ENCODE measurements around the gene FANCD2OS.
"Not testable (repeated sequence)": the region's sequence is repeated elsewhere in the genome, so short reads cannot be mapped to it uniquely, and the experiment has no call there.

The FANCD2OS gene

GRCh38 chr3:10091387-10091786 lies 16.7 kb downstream of the FANCD2OS start:
- not testable (repeated sequence) for DNase-seq (ENCODE audit: low spot score)

DNA sequence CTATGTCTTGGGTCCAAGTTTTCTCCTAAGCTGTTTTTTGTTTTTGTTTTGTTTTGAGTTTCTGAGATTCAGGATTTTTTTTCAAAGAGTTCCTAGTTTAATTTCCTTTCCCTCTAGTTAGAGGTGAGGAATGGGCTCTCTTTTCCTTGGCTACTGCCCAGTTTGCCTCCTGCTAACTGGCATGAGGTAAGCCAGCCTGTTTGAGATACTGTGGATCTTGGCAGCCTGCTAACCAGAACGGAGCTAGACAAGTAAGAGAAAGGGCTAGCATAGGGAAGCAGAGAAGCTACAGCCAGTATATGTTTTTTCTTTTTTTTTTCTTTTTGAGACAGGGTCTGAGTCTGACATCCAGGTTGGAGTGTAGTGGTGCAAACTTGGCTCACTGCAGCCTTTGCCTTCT lies 17.3 kb downstream of the FANCD2OS start:
- not testable (repeated sequence) for DNase-seq (ENCODE audit: low spot score)

DNA sequence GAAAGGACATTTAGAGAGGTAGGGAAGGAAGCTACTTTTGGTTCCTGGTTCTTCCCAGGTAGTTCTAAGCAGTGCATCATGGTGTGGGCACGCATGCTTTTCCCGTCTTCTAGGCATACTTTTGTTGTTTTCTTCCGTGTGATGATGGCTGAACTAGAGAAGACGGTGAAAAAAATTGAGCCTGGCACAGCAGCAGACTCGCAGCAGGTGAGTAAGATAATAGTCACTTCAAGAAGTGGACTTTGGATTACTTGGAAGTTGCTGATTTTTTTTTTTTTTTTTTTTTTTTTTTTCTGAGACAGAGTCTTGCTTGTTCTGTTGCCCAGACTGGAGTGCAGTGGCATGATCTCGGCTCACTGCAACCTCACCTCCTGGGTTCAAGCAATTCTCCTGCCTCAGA lies 17.9 kb downstream of the FANCD2OS start:
- no peak for DNase-seq (ENCODE audit: low spot score)

DNA sequence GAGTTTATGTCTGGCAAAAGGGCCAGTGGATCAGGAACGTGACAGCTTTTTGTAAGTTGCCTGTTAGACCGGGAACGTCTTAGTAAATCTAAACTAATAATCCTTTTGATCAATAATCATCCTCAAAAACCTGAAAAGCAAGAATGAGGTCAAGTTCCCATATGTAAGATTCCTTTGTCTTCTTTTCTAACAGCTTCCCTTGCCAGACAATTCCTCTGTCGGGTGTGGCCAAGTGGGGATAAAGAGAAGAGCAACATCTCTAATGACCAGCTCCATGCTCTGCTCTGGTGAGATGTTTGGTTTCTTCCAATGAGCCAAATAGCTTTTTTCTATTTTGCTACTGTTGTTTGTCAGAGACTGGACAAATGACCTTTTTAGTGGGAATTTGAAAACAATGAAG lies 19.8 kb downstream of the FANCD2OS start:
- no peak for DNase-seq (ENCODE audit: low spot score)

GRCh38 chr3:10085738-10086137 lies 22.3 kb downstream of the FANCD2OS start:
- DNase-seq (ENCODE audit: low spot score) = no peak

- DNase-seq (ENCODE audit: low spot score) = no peak
These were observed 26.2 kb downstream of the FANCD2OS start for GRCh38 chr3:10081871-10082270.

GRCh38 chr3:10074666-10075065 lies 33.4 kb downstream of the FANCD2OS start:
- DNase-seq (ENCODE audit: low spot score) = no peak

- DNase-seq (ENCODE audit: low spot score) = not testable (repeated sequence)
These were observed 38.0 kb downstream of the FANCD2OS start for GRCh38 chr3:10070077-10070476.

DNA sequence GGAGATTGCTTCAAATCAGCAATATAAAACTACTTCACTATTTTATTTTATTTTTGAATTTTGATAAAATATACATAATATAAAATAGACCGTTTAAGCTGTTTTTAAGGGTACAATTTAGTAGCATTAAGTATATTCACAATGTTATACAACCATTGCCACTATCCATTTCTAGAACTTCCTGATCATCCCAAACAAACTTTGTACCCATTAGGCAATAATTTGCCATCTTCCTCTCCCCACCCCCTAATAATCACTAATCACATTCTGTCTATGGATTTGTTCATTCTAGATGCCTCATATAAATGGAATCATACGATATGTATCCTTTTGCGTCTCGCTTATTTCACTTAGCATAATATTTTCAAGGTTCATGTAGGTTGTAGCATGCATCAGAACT lies 53.0 kb downstream of the FANCD2OS start:
- no peak for DNase-seq (ENCODE audit: low spot score)
